NCI-H1048 (cell line): ENCODE results near the gene SH2D4B.
"Not testable (repeated sequence)": the region's sequence is repeated elsewhere in the genome, so short reads cannot be mapped to it uniquely, and the experiment has no call there.

Source experiments
- DNase-seq: peaks from one replicate; lab custom pipeline; 2025; lab: John Stamatoyannopoulos, UW

SH2D4B gene

DNA sequence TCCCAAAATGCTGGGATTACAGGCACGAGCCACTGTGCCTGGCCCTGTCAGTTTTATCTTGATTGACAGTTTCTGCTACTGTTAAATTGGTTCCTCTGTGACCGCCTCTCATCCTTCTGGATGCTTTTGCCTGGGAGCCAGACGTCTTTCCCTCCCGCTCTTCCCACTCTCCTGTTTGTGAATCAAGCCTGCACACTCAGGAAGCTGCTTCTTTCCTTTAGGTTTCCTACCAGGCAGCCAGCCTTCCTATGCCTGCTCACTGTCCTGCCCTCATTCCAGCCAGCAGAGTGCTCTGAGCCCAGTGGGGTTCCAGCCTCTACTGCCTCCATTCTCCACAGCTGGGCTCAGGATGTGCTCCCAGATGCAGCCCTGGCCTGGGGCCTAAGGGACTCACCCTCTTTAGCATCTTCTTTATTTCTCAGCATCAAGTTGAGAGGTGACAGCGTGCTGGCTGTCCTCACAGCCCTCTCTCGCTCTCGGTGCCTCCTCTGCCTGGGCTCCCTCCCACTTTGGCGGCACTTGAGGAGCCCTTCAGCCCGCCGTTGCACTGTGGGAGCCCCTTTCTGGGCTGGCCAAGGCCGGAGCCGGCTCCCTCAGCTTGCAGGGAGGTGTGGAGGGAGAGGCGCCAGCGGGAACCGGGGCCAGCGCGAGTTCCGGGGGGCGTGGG, 5.1 kb downstream of the SH2D4B start:
- DNase-seq, result no peak

- DNase-seq, result not testable (repeated sequence)
Measured at GRCh38 chr10:80543319-80543672, 5.6 kb downstream of the SH2D4B start.

DNA sequence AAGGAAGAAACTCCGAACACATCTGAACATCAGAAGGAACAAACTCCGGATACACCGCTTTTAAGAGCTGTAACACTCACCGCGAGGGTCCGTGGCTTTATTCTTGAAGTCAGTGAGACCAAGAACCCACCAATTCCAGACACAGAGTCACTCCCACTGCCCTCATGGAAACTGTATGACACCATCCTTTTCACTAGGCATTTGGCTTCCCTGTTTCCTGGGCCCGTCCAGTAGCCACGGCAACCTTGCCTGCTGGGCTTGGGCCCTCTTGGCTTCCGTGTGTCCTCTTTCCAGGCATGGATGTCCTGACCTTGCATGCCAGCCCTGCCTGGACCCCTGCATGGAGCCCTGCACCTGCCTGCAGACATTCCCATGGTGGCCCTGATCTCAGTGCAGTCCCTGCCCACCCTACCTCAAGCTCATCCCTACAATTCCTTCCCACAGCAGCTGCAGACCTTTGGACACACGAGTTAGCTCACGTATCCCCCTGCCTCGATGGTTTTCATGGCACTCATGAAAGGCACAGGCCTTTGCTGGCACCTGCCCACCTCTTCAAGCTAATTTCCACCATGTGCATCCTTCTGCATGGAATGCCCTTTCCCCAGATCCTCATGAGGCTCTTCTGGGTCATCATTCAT, 6.7 kb downstream of the SH2D4B start:
- DNase-seq, result no peak

- no peak for DNase-seq
Measured at GRCh38 chr10:80545258-80545881, 7.7 kb downstream of the SH2D4B start.

GRCh38 chr10:80552151-80552646, 14.5 kb downstream of the SH2D4B start:
- no peak for DNase-seq

- DNase-seq, result no peak
Measured at GRCh38 chr10:80553436-80553835, 15.7 kb downstream of the SH2D4B start.

- DNase-seq, result no peak
Measured at GRCh38 chr10:80554050-80554449, 16.3 kb downstream of the SH2D4B start.

GRCh38 chr10:80555415-80555814, 17.7 kb downstream of the SH2D4B start:
- DNase-seq, result no peak

- DNase-seq, result no peak
Measured at GRCh38 chr10:80561950-80562349, 24.2 kb downstream of the SH2D4B start.

- DNase-seq, result no peak
Measured at GRCh38 chr10:80567292-80567691, 29.6 kb downstream of the SH2D4B start.

DNA sequence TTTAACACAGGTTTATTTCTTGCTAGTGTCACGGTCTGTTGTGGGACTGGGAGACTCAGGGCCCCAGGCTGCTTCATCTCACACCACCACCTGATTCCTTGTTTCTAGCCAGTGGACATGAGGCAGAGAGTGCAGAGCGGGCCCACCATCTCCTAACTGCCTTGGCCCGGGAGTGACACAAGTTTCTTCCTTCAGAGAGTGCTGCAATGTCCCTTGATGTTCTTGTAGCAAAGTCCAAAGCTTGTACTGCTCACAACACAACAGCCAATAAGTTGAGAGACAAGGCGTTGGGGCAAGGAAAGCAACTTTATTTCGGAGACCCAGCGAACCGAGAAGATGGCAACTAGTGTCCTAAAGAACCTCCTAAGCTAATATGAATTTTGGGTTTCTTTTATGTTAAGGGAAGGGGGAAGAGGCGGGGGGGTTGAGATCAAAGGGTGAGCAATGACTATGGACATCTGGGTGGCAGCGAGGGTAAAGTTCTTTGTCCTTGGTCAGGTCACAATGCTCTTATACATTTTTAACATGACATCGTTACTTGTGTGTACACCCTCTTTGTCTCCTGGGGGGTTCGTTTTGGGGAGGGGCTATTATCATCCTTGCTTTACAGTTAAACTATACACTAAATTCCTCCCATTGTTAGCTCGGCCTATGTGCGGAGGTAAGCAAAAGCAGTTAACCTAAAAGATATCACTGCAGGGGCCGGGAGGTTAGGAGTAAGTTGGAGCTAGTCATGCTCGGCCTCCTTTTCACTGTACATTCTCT, 31.6 kb downstream of the SH2D4B start:
- no peak for DNase-seq

- no peak for DNase-seq
Measured at GRCh38 chr10:80571352-80571751, 33.6 kb downstream of the SH2D4B start.

- peak; percentile 41 for DNase-seq
Measured at GRCh38 chr10:80579181-80579763, 41.6 kb downstream of the SH2D4B start.

DNA sequence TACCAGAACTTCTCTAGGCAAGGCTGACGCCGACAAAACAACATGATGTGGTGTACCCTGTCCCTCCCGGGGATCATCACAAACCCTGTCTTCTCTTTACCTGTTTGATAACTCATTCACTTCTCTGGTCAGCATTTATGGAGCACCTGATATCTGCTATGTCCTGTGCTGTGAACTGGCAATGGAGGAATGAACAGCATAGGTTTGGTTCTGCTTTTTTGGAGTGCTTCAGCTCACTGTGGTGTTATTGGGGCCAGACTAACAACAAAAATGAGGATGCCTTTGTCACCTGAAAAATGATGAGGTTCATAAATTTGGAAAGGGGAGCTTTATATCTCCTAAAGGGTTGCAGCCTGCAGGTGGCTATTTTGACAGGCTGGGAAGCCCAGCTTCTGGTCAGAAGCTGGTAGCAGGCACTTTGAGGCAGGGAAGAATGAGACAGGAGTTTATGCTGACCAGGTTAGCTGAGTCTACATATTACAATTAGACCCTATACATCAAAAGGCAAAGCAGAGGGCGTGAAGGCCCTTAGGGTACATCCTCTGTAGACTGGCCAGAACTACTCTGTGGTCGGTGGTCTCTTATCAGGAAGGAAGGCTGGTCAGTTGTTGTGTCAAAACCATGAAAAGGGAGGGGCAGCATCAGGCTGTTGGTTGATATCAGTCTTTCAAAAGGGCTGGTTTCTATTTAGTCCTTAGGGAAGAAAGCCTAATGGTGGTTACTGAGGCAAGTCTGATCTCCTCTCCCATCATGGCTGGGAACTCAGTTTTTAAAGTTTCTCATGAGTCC, 42.3 kb downstream of the SH2D4B start:
- DNase-seq, result no peak

GRCh38 chr10:80580638-80581468, 43.2 kb downstream of the SH2D4B start:
- no peak for DNase-seq

- no peak for DNase-seq
Measured at GRCh38 chr10:80581469-80581835, 43.8 kb downstream of the SH2D4B start.

GRCh38 chr10:80582286-80582960, 44.7 kb downstream of the SH2D4B start:
- no peak for DNase-seq

- DNase-seq, result no peak
Measured at GRCh38 chr10:80583685-80584084, 46.0 kb downstream of the SH2D4B start.

GRCh38 chr10:80585812-80586211, 48.1 kb downstream of the SH2D4B start:
- no peak for DNase-seq

GRCh38 chr10:80588546-80588945, 50.8 kb downstream of the SH2D4B start:
- DNase-seq, result no peak
